ENCODE data around the gene MTX1.

DNA sequence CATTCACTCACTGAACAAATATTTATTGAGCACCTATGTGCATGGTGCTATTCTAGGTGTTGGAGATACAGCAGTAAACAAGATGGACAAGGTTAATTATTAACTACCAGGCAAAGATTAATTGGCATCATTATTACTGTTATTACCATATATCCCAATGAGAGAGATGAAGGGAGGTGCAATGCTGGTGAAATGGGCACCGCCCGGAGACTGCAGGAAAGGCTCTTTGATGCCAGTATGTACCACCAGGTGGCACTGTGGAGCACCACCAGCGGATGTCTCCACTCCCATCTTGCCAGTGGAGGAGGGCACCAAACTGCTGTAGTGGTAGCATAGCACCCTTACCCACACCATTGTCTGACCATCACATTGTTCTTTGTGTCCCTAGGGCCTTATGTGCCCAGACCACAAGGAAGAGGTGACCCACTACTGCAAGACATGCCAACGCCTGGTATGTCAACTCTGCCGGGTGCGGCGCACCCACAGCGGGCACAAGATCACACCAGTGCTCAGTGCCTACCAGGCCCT, 31.9 kb upstream of the MTX1 start:
- TF ChIP-seq, protein P1, sequence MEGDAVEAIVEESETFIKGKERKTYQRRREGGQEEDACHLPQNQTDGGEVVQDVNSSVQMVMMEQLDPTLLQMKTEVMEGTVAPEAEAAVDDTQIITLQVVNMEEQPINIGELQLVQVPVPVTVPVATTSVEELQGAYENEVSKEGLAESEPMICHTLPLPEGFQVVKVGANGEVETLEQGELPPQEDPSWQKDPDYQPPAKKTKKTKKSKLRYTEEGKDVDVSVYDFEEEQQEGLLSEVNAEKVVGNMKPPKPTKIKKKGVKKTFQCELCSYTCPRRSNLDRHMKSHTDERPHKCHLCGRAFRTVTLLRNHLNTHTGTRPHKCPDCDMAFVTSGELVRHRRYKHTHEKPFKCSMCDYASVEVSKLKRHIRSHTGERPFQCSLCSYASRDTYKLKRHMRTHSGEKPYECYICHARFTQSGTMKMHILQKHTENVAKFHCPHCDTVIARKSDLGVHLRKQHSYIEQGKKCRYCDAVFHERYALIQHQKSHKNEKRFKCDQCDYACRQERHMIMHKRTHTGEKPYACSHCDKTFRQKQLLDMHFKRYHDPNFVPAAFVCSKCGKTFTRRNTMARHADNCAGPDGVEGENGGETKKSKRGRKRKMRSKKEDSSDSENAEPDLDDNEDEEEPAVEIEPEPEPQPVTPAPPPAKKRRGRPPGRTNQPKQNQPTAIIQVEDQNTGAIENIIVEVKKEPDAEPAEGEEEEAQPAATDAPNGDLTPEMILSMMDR (IDR thresholded peaks at IDR 0.05) = peak; percentile 76 to 91 (median 86)
- no peak for TF ChIP-seq POLR2A (IDR thresholded peaks at IDR 0.05)
